C4-2B (cell line): Measurements from ENCODE around the gene AGPAT4.

Experiments
- ZFX ChIP-seq: fragments of 450-650 bp; IDR thresholded peaks from 2 replicates; pipeline ENCODE4 v1.6.1; 2017
- TF ChIP-seq, protein P1 (sequence below): fragments of 450-650 bp; conservative IDR thresholded peaks from 2 replicates; pipeline ENCODE4 v1.5.1; 2017; ENCODE audit warnings: mild to moderate bottlenecking

DNA sequence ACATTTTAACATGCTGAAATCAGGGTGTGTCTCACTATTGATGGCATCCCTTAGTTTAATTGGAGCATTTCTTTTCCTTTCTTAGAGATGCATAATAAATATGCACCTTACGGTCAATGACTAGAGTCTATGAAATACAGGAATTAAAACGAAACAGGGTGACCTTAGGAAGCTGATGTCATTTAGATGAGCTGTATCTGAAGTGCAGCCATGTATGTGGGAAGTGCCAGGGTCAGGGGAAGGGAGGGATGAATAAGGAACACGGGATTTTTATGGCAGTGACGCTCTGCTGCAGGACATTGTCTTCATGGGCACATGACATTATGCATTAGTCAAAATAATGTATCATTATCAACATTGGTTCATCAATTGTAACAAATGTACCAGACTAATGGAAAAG lies 84.0 kb downstream of the AGPAT4 start:
- TF ChIP-seq, protein P1, sequence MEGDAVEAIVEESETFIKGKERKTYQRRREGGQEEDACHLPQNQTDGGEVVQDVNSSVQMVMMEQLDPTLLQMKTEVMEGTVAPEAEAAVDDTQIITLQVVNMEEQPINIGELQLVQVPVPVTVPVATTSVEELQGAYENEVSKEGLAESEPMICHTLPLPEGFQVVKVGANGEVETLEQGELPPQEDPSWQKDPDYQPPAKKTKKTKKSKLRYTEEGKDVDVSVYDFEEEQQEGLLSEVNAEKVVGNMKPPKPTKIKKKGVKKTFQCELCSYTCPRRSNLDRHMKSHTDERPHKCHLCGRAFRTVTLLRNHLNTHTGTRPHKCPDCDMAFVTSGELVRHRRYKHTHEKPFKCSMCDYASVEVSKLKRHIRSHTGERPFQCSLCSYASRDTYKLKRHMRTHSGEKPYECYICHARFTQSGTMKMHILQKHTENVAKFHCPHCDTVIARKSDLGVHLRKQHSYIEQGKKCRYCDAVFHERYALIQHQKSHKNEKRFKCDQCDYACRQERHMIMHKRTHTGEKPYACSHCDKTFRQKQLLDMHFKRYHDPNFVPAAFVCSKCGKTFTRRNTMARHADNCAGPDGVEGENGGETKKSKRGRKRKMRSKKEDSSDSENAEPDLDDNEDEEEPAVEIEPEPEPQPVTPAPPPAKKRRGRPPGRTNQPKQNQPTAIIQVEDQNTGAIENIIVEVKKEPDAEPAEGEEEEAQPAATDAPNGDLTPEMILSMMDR, result no peak
- no peak for TF ChIP-seq ZFX
